ENCODE results near the gene GRIN2C.

Gene GRIN2C

DNA sequence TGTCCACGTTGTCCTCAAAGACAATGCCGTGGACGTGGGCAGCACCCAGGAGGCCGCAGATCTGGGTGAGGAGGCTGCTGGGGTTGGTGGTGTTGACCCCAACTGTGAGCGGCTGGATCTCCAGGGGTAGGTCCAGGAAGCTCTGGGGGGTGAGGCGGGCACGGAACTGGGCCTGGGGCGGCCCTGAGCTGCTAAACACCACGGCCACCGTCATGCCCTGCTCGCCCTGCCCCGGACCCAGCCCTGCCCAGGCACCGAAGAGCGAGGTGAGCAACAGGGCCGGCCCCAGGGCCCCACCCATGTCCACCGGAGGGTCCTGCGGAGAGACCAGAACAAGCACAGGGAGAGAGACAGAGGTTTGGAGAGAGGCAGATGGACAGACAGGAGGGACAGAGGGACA, 4.9 kb downstream of the GRIN2C start:
- H3K27ac ChIP-seq: no peak overlapping the region
- TF ChIP-seq ZFX (IDR thresholded peaks at IDR 0.05; ENCODE audit: borderline replicate concordance): no peak
- TF ChIP-seq, protein P1, sequence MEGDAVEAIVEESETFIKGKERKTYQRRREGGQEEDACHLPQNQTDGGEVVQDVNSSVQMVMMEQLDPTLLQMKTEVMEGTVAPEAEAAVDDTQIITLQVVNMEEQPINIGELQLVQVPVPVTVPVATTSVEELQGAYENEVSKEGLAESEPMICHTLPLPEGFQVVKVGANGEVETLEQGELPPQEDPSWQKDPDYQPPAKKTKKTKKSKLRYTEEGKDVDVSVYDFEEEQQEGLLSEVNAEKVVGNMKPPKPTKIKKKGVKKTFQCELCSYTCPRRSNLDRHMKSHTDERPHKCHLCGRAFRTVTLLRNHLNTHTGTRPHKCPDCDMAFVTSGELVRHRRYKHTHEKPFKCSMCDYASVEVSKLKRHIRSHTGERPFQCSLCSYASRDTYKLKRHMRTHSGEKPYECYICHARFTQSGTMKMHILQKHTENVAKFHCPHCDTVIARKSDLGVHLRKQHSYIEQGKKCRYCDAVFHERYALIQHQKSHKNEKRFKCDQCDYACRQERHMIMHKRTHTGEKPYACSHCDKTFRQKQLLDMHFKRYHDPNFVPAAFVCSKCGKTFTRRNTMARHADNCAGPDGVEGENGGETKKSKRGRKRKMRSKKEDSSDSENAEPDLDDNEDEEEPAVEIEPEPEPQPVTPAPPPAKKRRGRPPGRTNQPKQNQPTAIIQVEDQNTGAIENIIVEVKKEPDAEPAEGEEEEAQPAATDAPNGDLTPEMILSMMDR (IDR thresholded peaks at IDR 0.05): no peak

DNA sequence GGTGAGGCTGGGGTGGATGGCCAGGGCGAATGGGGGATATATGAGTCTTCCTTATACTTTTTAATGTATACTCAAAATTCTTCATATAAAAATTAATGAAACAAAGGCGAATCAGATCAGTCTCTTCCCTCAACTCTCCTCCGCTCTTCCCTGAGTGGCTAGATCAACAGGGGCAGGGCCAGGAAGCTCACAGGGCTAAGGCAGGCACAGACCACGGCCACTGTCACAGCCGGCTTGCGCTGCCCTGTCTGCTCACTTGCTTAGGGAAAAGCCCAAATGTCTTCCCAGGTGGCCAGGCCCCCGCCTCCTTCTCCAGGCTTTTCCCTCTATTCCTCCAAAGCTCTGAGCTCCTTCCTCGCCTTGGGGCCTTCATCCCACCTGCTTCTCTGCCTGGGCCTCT, 6.0 kb downstream of the GRIN2C start:
- TF ChIP-seq, protein P1 (IDR thresholded peaks at IDR 0.05): no peak
- H3K27ac ChIP-seq: no peak overlapping the region

DNA sequence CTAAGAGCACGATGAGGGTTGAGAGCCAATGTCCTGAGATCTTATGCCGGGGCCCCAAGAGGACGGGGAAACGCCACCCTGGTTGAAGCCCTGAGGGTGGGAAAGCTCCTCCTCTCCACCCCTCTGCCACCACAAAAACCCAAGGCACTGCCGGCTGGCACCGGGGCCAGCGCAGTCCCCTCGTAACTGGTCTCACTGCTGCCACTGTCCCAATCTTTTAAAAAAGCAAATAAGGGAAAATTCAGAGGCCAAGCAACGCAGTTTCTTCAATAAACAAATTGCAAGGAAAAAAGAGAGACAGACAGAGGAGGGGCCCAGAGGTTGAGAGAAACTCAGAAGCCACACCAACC, 6.7 kb downstream of the GRIN2C start:
- H3K27ac ChIP-seq: peak overlapping the region; percentile 75
- TF ChIP-seq ZFX (IDR thresholded peaks at IDR 0.05; ENCODE audit: borderline replicate concordance): no peak
- TF ChIP-seq, protein P1 (IDR thresholded peaks at IDR 0.05): no peak

DNA sequence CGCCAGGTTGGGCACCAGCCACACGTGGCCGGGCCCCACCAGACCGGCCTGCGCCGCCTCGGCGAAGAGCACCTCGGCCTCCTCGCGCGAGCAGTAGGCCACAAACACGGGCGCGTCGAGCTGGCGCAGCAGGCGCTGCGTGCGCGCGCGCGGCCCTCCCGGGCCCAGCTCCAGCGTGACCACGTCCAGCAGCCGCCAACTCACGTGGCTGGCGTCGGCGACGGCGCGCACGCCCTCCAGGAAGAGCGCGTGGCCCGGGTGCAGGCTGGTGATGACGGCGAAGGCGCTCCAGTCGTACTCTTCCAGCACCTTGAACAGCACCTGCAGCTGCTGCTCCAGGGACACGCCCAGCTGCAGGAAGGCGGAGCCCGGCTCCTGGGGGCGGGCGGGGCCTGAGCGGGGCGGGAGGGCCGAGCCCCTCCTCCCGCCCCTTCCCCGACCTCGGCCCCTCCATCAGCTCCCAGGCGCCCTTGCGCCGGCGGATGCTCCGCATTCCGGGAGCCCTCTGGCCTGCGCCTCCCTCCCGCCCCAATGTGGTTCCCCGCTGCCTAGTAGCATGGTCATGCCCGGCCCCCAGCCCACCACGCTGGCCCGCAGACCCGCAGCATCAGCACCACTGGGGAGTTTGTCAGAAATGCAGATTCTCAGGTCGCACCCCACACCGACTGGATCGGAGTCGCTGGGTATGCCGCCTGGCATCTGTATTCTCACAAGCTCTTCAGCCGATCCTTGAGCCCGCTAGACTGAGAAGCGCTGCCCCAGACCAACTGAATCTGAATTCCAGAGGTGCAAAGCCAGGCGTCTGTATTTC, 7.2 kb downstream of the GRIN2C start:
- H3K27ac ChIP-seq: peak overlapping the region; percentile 75
- no peak for TF ChIP-seq ZFX (IDR thresholded peaks at IDR 0.05; ENCODE audit: borderline replicate concordance)
- TF ChIP-seq, protein P1 (IDR thresholded peaks at IDR 0.05): no peak

DNA sequence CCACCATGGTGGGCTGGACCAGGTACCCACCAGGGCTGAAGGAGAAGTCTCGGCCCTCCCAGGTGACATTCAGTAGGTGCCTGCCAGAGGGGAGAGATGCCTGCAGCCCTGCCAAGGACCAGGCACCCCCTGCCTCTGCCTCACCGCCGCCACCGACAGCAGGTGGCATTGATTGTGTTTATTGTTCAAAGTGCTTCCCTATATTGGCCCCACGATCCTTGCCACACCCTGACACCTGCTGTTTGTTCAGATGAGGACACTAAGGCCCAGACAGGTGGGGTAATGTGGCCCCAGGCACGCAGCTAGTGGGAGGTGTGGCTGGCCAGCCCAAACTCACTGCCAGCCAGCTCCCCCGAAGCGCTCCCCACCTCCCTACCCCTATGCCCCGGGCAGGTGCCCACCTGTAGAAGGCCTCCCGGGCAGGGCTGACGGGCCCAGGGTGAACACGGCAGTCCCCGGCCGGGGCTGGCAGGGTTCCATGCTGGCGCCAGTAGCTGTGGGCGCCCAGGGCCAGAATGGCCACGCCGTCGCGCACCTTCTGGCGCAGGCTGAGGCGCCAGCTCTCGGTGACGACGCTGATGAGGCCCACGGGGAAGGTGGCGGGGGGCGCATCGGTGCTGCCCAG, 8.0 kb downstream of the GRIN2C start:
- TF ChIP-seq ZFX (IDR thresholded peaks at IDR 0.05; ENCODE audit: borderline replicate concordance): no peak
- TF ChIP-seq, protein P1 (IDR thresholded peaks at IDR 0.05): no peak
- peak overlapping the region; percentile 75 for H3K27ac ChIP-seq

DNA sequence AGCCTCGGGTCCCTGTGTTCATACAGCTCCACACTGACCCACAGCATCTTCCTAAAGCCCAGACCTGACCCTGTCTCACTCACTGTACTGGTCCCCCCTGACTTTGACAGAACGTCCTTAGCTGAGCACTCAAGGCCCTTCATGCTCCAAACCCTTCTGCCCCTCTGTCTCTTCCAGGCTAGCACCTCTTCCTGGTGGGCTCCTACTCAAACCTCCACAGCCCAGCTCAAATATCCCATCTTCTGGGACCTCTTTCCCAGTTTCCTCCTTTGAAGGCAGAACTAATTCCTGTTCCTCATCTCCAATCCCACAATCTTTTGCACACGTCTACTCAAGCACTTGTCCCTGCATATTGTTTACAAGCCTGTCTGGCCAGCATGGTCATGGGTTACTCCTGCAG, 8.8 kb downstream of the GRIN2C start:
- H3K27ac ChIP-seq: no peak overlapping the region
- TF ChIP-seq ZFX (IDR thresholded peaks at IDR 0.05; ENCODE audit: borderline replicate concordance): no peak
- TF ChIP-seq, protein P1 (IDR thresholded peaks at IDR 0.05): no peak

DNA sequence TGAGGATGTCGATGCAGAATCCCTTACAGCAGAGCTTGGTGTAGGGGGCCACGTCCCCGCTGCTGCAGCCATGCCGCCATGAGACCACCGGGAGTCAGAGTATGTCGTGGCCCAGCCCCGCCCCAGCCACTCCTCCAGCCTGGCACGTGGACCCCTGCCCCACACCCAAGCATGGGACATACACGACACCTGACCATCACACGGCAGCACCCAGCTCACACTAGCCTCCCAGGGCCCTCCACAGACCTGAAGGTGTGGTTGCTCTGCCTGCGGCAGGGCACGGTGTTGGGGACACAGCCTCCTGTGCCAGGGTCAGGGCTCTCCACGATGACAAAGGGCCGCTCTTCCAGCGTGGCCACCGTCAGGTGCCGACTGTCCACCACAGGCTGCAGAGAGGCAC, 9.4 kb downstream of the GRIN2C start:
- no peak overlapping the region for H3K27ac ChIP-seq
- TF ChIP-seq ZFX (IDR thresholded peaks at IDR 0.05; ENCODE audit: borderline replicate concordance): no peak
- TF ChIP-seq, protein P1 (IDR thresholded peaks at IDR 0.05): no peak

Data from 22Rv1 (cell line).